HG03066 (cell line): Measurements from ENCODE around the gene MAP3K6.

ENCODE experiments used
- ATAC-seq: cut with Tn5 transposase; IDR thresholded peaks from one replicate; pipeline ENCODE4 v1.9.1; 2021; ENCODE audit warnings: low read depth; ENCODE audit not compliant: unreplicated experiment

The MAP3K6 gene

DNA sequence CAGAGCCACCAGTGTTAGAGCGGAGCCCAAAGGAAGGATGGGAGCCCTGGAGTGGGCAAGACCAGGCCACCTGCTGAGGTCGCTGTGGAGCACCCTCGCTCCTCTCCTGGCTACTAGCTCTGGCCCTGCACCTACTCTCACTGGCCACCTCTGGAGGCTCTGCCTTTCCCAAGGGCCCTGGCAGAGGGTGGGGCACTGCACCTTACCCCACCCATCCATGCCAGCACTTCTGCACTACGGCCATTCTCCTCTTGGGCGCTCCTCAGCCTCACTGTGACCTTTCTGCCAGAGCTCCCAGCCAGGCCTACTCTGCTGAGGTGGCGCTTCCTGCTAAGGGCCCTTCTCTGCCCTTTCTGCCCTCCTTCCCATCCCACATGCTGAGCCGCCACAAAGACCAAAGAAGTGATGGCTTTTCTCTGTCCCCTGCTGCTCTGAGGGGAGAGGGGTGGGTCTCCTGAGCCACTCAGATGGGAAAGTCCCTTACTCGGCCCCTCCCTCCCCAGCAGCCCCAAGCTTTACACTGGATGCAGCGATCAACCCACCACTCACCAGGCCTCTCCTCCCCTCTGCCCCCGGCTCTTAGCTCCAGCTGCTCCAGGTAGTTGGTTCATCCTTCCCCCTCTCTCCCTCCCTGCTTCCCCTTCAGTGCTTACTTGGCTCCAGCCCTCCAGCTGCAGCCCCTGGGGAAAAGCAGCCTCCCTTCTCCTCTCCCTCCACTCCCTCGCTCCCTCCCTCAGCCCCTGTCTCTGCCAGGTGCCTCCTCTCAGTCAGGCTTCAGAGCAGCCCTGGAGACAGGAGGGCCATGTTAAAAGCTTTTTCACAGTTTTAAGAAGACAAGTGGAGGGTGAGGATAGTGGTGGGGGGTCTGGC is 59.6 kb downstream of the MAP3K6 start:
- no peak for ATAC-seq

DNA sequence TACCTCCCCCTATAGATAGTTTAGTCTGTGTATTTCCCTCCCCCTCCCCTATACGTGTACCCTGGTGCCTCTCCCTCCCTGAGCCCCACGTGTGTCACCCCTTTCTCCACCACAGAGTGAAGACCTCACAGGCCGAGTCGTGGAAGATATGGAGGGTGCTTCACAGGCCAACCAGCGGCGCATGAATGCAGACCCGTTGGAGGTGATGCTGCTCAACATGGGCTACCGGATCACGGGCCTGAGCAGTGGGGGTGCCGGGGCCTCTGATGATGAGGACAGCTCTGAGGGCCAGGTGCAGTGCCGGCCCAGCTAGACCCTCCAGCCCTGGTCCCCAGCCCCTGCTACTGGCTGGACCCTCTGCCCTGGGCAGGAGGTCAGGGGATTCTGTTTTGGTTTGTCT is 60.7 kb downstream of the MAP3K6 start:
- no peak for ATAC-seq
